Activated naive CD4-positive, alpha-beta T cell treated with anti-CD3 and anti-CD28 coated beads, Interleukin-2, amount 50 U/mL, for 72 hours (primary cell): ENCODE data around the gene LBH. TPM values are rescaled to one million over a fixed set of nuclear protein-coding genes. Genes with fewer than 3 reads are reported as not detected.
A peak's percentile ranks its signal among the peaks of the same experiment; 100 is the strongest.

Source experiments
- ATAC-seq, 2 donors: fragments of 150-1000 bp; cut with Tn5 transposase; 2 replicates each; pipeline ENCODE4 v1.10.0; 2021; ENCODE audit warnings: mild to moderate bottlenecking in 2 of 2, moderate library complexity in 2 of 2
- DNase-seq, 2 donors: peaks; one replicate each; pipeline ENCODE4 v3.0.0; 2021 to 2022; ENCODE audit warnings: low spot score in 2 of 2
- H3K27ac Mint-ChIP-seq, 2 donors: one replicate each; pipeline ENCODE4 v1.8.0; 2022; ENCODE audit warnings: mild to moderate bottlenecking in 2 of 2, mixed read lengths in 2 of 2
- H3K36me3 Mint-ChIP-seq, 2 donors: one replicate each; pipeline ENCODE4 v1.8.0; 2022; ENCODE audit warnings: mixed read lengths in 2 of 2
- H3K9me3 Mint-ChIP-seq, 2 donors: one replicate each; pipeline ENCODE4 v1.8.0; 2022; ENCODE audit warnings: mixed read lengths in 2 of 2
- total RNA-seq, 2 donors: library from RNA; stranded (reverse); gene quantifications; one replicate each; pipeline ENCODE4 v1.2.3, GENCODE V29; 2022

The LBH gene
- total RNA-seq, 2 donors from 2014 or later: 67.0 to 88.2 TPM

- Mint-ChIP-seq H3K27ac (peak overlapping the region in 1 of 2 donors; percentile 12), H3K36me3 (no peaks in the 10 kb centered on the region), H3K9me3 (no peaks in the 10 kb centered on the region)
- DNase-seq (no peak), ATAC-seq (no peak)
Measured at GRCh38 chr2:30287857-30288513, 56.7 kb downstream of the LBH start.

- H3K27ac Mint-ChIP-seq: no peak overlapping the region
- H3K36me3 Mint-ChIP-seq: no peaks in the 10 kb centered on the region
- no peaks in the 10 kb centered on the region for H3K9me3 Mint-ChIP-seq
- DNase-seq (no peak), ATAC-seq (no peak)
Measured at GRCh38 chr2:30288561-30288960, 57.2 kb downstream of the LBH start.

DNA sequence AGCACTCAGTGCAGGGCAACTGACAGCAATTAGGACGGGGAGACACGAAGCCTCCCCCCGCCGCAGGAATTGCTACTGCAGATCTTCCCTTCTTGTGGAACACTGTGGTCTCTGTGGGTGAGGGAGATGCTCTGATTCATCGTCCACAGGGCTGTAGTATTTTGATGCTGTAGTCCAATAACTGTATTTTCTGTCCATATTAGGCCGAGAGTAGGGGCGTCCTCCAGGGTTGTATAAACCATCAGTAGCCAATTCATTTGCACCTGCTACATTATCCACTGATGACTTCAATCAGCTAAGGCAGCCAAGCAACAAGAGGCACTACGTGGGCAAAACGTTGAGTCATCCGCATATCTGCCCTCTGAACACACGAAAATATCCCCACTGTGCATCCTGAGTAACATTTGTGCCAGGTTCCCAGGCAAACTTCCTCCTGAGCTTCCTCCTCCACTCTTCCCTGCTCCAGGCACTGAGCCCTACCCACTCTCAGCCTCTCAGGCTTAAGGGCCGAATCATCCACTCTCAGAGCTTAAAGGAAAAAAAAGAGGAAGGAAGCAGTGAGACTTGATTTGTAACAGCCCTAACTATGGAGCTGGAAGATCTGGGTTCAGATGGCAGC, 62.1 kb downstream of the LBH start:
- H3K27ac Mint-ChIP-seq: peak overlapping the region; percentile 41 to 65
- peaks cover 8% of the 10 kb centered on the region in 2 donors for H3K9me3 Mint-ChIP-seq
- ATAC-seq (peak in 1 of 2 donors; percentile 20), DNase-seq (no peak)
- no peaks in the 10 kb centered on the region for H3K36me3 Mint-ChIP-seq

DNA sequence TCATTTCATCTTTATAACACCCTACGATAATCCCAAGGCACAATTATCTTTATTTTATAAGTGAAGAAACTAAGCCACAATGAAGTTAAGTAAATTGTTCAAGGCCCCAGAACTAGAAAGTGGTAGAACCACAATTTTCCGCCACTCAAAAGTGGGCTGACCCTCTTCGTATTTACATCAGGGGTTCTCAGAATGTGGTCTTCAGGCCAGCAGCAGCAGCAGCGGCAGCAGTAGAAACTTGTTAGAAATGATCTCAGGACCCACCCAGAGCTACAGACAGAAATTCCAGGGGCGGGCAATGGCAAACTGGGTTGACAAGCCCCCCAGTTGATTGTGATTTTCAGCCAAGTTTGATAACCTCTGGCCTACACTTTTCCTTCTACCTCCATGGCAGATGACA, 62.8 kb downstream of the LBH start:
- Mint-ChIP-seq H3K36me3 (no peaks in the 10 kb centered on the region), H3K27ac (no peak overlapping the region), H3K9me3 (peaks cover 8% of the 10 kb centered on the region in 2 donors)
- no peak for DNase-seq
- ATAC-seq: no peak

DNA sequence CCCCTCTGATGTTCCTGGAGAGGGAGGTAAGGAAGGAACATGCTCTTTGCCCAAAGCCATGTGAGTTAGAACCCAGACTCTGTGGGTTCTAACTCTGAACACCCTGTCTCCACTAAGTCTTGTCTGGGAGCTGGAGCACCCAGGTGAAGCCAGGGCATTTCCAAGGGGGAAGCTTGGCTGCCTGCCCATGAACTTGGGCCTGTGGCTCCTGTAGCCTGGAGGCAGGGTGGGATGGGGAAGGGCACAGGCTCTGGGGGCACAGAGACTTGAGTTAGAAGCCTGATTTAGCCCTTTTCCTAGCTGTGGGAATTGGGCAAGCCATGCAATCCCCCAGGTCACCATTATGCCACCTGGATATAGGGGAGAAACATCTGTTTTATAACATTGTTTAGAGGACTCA, 65.2 kb downstream of the LBH start:
- no peaks in the 10 kb centered on the region for H3K36me3 Mint-ChIP-seq
- DNase-seq (no peak), ATAC-seq (no peak)
- no peak overlapping the region for H3K27ac Mint-ChIP-seq
- H3K9me3 Mint-ChIP-seq: peaks cover 8% of the 10 kb centered on the region in 2 donors

DNA sequence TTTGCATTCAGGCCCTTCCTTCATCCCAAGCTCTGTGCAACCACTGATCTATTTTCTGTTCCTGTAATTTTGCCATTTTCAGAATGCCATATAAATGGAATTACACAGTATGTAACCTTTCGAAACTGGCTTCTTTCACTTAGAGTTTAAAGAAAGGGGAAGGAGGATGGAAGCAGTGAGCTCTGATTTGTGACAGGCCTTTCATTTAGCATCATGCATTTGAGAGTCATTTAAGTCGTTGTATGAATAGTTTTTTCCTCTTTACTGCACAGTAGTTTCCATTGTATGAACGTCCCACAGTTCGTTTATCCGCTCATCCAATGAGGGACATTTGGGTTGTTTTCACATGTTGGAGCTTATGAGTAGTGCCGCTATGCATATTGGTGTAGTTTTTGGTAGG, 67.0 kb downstream of the LBH start:
- H3K9me3 Mint-ChIP-seq: peaks cover 8% of the 10 kb centered on the region in 2 donors
- no peaks in the 10 kb centered on the region for H3K36me3 Mint-ChIP-seq
- DNase-seq (no peak), ATAC-seq (peak; percentile 65 to 84)
- H3K27ac Mint-ChIP-seq: no peak overlapping the region

DNA sequence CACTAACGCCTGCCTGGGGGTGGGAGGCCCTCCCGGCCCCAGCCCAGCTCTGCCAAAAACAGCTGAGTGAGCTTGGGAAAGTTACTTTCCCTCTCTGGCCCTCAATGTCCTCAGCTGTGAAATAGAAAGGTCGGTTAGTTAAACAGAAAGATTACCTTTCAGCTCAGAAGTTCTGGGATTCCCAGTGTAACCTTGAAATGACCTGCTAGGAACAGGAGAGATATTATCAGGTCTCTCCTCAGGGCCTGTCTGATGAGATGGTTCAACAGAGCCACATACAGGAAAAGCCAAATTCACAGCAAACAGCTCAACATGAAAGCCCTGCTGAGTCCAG, 68.8 kb downstream of the LBH start:
- H3K36me3 Mint-ChIP-seq: peaks cover 0 to 5% of the 10 kb centered on the region in 2 donors
- ATAC-seq (no peak), DNase-seq (no peak)
- no peak overlapping the region for H3K27ac Mint-ChIP-seq
- H3K9me3 Mint-ChIP-seq: peaks cover 8% of the 10 kb centered on the region in 2 donors

- peak in 1 of 2 donors; percentile 23 for DNase-seq
- Mint-ChIP-seq H3K36me3 (peaks cover 0 to 5% of the 10 kb centered on the region in 2 donors), H3K9me3 (peaks cover 8% of the 10 kb centered on the region in 2 donors), H3K27ac (no peak overlapping the region)
- no peak for ATAC-seq
Measured at GRCh38 chr2:30300456-30301221, 69.3 kb downstream of the LBH start.

DNA sequence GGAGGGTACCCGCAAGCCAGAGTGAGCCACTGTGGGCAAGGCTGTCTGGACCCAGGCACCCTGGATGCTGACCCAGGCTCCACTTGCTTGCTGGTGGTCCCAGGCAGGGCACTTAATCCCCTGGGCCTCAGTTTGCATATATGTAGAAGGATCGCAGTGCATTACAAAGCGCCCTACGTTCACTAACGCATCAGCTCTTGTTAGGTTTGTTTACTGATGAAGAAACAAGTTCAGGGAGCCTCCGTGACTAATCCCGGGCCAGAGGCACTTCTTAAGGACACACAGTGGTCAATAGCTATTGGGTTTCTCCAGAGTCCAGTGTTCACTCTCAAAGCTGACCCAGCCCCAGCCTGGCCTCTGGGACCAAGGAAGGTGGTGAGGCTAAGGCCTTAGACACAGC, 70.2 kb downstream of the LBH start:
- ATAC-seq: no peak
- Mint-ChIP-seq H3K9me3 (peaks cover 8% of the 10 kb centered on the region in 2 donors), H3K27ac (peak overlapping the region in 1 of 2 donors; percentile 22), H3K36me3 (peaks cover 0 to 8% of the 10 kb centered on the region in 2 donors)
- DNase-seq: no peak

DNA sequence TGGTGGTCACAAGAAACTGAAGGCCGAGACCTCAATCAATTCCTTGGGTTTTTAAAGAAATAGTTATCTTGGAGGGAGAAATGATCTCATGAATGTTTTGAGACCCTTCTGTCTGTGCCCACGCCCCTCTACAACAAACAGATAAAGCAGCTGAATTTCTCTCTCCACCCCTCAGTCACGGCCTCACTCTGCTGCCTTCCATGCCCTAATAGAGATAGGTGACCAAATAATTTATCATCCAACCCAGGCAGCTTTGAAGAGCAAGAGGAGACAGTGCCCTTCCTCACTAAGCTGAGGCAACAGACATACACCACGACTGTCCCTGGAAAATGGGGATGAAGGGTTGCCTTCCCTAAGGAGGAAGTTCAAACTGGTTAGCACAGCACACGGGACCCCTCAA, 71.2 kb downstream of the LBH start:
- H3K27ac Mint-ChIP-seq: no peak overlapping the region
- H3K9me3 Mint-ChIP-seq: peaks cover 0 to 5% of the 10 kb centered on the region in 2 donors
- H3K36me3 Mint-ChIP-seq: peaks cover 0 to 15% of the 10 kb centered on the region in 2 donors
- DNase-seq (no peak), ATAC-seq (no peak)

GRCh38 chr2:30303095-30303494, 71.8 kb downstream of the LBH start:
- DNase-seq: no peak
- peak overlapping the region in 1 of 2 donors; percentile 13 for H3K27ac Mint-ChIP-seq
- H3K36me3 Mint-ChIP-seq: peaks cover 0 to 15% of the 10 kb centered on the region in 2 donors
- ATAC-seq: no peak
- H3K9me3 Mint-ChIP-seq: peaks cover 0 to 5% of the 10 kb centered on the region in 2 donors

GRCh38 chr2:30305235-30305634, 73.9 kb downstream of the LBH start:
- DNase-seq (no peak), ATAC-seq (peak; percentile 38 to 63)
- H3K27ac Mint-ChIP-seq: peak overlapping the region in 1 of 2 donors; percentile 61
- H3K9me3 Mint-ChIP-seq: peaks cover 0 to 5% of the 10 kb centered on the region in 2 donors
- H3K36me3 Mint-ChIP-seq: peaks cover 0 to 15% of the 10 kb centered on the region in 2 donors

- Mint-ChIP-seq H3K9me3 (peaks cover 0 to 5% of the 10 kb centered on the region in 2 donors), H3K36me3 (peaks cover 0 to 15% of the 10 kb centered on the region in 2 donors), H3K27ac (peak overlapping the region; percentile 61 to 72)
- ATAC-seq (peak; percentile 22 to 80), DNase-seq (peak in 1 of 2 donors; percentile 58)
Measured at GRCh38 chr2:30306522-30306921, 75.2 kb downstream of the LBH start.

- Mint-ChIP-seq H3K27ac (no peak overlapping the region), H3K9me3 (peaks cover 0 to 5% of the 10 kb centered on the region in 2 donors), H3K36me3 (peaks cover 0 to 15% of the 10 kb centered on the region in 2 donors)
- ATAC-seq: no peak
- no peak for DNase-seq
Measured at GRCh38 chr2:30308280-30308679, 76.9 kb downstream of the LBH start.
